ENCODE results near the gene TTC23L. TPM values are rescaled to one million over a fixed set of nuclear protein-coding genes. Genes with fewer than 3 reads are reported as not detected.

The TTC23L gene
- total and polyA plus RNA-seq, 4 donors: 0.51 to 4.4 (median 1.1) TPM

GRCh38 chr5:34881246-34881645 is 42.3 kb downstream of the TTC23L start:
- Histone ChIP-seq H3K4me3 (no peak overlapping the region), H3K4me1 (ENCODE audit: control insufficient read depth in 5 of 5, insufficient read depth in 5 of 5, low read length in 5 of 5) (no peaks in the 10 kb centered on the region), H3K27me3 (ENCODE audit: control insufficient read depth in 3 of 3, insufficient read depth in 3 of 3, low read length in 2 of 3) (no peaks in the 10 kb centered on the region), H3K9ac (ENCODE audit: insufficient read depth in 1 of 2, low read length in 2 of 2) (no peak overlapping the region), H3K27ac (ENCODE audit: low read depth in 1 of 2, low read length in 1 of 2) (no peak overlapping the region), H3K9me3 (ENCODE audit: control insufficient read depth in 4 of 4, insufficient read depth in 3 of 4, low read length in 3 of 4) (no peaks in the 10 kb centered on the region), H3K36me3 (ENCODE audit: control insufficient read depth in 4 of 4, insufficient read depth in 4 of 4, low read length in 4 of 4) (no peaks in the 10 kb centered on the region)
- no peak for DNase-seq
- no peak for ATAC-seq (ENCODE audit: insufficient read depth, low FRiP score)
- TF ChIP-seq, protein P1, sequence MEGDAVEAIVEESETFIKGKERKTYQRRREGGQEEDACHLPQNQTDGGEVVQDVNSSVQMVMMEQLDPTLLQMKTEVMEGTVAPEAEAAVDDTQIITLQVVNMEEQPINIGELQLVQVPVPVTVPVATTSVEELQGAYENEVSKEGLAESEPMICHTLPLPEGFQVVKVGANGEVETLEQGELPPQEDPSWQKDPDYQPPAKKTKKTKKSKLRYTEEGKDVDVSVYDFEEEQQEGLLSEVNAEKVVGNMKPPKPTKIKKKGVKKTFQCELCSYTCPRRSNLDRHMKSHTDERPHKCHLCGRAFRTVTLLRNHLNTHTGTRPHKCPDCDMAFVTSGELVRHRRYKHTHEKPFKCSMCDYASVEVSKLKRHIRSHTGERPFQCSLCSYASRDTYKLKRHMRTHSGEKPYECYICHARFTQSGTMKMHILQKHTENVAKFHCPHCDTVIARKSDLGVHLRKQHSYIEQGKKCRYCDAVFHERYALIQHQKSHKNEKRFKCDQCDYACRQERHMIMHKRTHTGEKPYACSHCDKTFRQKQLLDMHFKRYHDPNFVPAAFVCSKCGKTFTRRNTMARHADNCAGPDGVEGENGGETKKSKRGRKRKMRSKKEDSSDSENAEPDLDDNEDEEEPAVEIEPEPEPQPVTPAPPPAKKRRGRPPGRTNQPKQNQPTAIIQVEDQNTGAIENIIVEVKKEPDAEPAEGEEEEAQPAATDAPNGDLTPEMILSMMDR (IDR thresholded peaks at IDR 0.05; ENCODE audit: control extremely low read depth, extremely low read depth): no peak

DNA sequence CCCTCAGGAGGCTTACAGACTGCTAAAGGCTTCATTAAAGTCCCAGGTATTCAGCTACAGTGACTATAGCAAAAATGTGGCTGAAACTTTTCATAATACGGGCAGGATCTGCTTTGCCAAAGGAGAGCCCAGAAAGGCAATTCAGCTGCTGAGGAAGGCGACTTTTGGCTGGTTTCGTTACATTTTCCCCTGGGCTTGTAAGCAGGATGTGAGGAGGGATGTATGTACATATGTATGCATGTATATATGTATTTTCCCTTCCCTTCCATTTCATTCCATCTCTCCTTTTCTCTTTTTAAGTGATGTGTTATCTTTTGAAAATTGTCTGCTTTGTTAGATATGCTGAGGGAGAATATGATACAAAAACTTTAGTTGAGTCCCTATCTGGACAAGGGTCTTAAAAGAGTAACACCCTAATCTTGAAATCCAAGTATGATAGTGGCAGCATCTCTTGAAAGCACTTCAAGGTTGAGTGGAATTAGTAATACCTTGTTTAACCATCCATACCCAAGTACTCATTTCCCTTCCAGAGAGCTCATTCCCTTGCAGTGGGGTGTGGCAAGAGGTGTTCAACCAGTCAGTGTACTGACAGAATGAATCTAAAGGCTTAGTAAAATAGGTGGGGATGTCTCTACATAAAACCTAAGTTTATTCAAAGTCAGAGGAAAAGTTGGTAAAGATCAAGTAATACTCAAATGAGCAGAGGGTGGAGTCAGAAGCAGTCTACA is 47.6 kb downstream of the TTC23L start:
- H3K9me3 ChIP-seq (ENCODE audit: control insufficient read depth in 4 of 4, insufficient read depth in 3 of 4, low read length in 3 of 4): no peaks in the 10 kb centered on the region
- no peaks in the 10 kb centered on the region for H3K27me3 ChIP-seq (ENCODE audit: control insufficient read depth in 3 of 3, insufficient read depth in 3 of 3, low read length in 2 of 3)
- DNase-seq (no peak), ATAC-seq (ENCODE audit: insufficient read depth, low FRiP score) (no peak)
- H3K27ac ChIP-seq (ENCODE audit: low read depth in 1 of 2, low read length in 1 of 2): no peak overlapping the region
- TF ChIP-seq, protein P1 (IDR thresholded peaks at IDR 0.05; ENCODE audit: control extremely low read depth, extremely low read depth): no peak
- H3K36me3 ChIP-seq (ENCODE audit: control insufficient read depth in 4 of 4, insufficient read depth in 4 of 4, low read length in 4 of 4): no peaks in the 10 kb centered on the region
- no peak overlapping the region for H3K4me3 ChIP-seq
- no peak overlapping the region for H3K9ac ChIP-seq (ENCODE audit: insufficient read depth in 1 of 2, low read length in 2 of 2)
- no peaks in the 10 kb centered on the region for H3K4me1 ChIP-seq (ENCODE audit: control insufficient read depth in 5 of 5, insufficient read depth in 5 of 5, low read length in 5 of 5)
- WGBS, 2 donors: 89 to 92% methylated on average over 3 of the region's 3 CpGs

DNA sequence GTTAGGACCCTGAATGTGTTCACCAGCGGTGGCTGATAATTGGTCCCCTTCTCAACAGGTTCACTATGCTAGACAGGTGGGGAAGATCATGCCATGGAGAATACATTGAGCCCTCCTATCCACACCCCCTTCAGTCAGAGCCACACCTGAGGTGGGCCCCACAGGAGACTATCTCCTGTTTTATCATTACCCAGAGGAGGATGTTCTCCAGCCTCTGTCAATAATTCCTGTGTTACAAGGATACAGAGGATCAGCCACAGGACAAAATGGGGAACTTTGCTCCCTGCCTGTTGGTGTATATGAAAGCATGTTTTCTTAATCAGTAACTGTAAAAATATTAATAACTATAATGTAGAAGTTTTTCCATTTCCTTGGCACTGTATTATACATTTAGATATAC is 50.4 kb downstream of the TTC23L start:
- H3K9me3 ChIP-seq (ENCODE audit: control insufficient read depth in 4 of 4, insufficient read depth in 3 of 4, low read length in 3 of 4): no peaks in the 10 kb centered on the region
- H3K27me3 ChIP-seq (ENCODE audit: control insufficient read depth in 3 of 3, insufficient read depth in 3 of 3, low read length in 2 of 3): no peaks in the 10 kb centered on the region
- H3K36me3 ChIP-seq (ENCODE audit: control insufficient read depth in 4 of 4, insufficient read depth in 4 of 4, low read length in 4 of 4): no peaks in the 10 kb centered on the region
- WGBS, 2 donors: 95 to 98% methylated on average over 1 of the region's 1 CpG
- no peaks in the 10 kb centered on the region for H3K4me1 ChIP-seq (ENCODE audit: control insufficient read depth in 5 of 5, insufficient read depth in 5 of 5, low read length in 5 of 5)
- DNase-seq (no peak), ATAC-seq (ENCODE audit: insufficient read depth, low FRiP score) (no peak)
- H3K27ac ChIP-seq (ENCODE audit: low read depth in 1 of 2, low read length in 1 of 2): no peak overlapping the region
- TF ChIP-seq, protein P1 (IDR thresholded peaks at IDR 0.05; ENCODE audit: control extremely low read depth, extremely low read depth): no peak
- H3K9ac ChIP-seq (ENCODE audit: insufficient read depth in 1 of 2, low read length in 2 of 2): no peak overlapping the region
- no peak overlapping the region for H3K4me3 ChIP-seq

- H3K27me3 ChIP-seq (ENCODE audit: control insufficient read depth in 3 of 3, insufficient read depth in 3 of 3, low read length in 2 of 3): no peaks in the 10 kb centered on the region
- H3K4me3 ChIP-seq: no peak overlapping the region
- TF ChIP-seq, protein P1 (IDR thresholded peaks at IDR 0.05; ENCODE audit: control extremely low read depth, extremely low read depth): no peak
- no peaks in the 10 kb centered on the region for H3K36me3 ChIP-seq (ENCODE audit: control insufficient read depth in 4 of 4, insufficient read depth in 4 of 4, low read length in 4 of 4)
- 68 to 90% methylated on average over 5 of the region's 5 CpGs for WGBS, 2 donors
- no peak overlapping the region for H3K27ac ChIP-seq (ENCODE audit: low read depth in 1 of 2, low read length in 1 of 2)
- ATAC-seq (ENCODE audit: insufficient read depth, low FRiP score) (no peak), DNase-seq (no peak)
- no peaks in the 10 kb centered on the region for H3K9me3 ChIP-seq (ENCODE audit: control insufficient read depth in 4 of 4, insufficient read depth in 3 of 4, low read length in 3 of 4)
- H3K9ac ChIP-seq (ENCODE audit: insufficient read depth in 1 of 2, low read length in 2 of 2): no peak overlapping the region
- H3K4me1 ChIP-seq (ENCODE audit: control insufficient read depth in 5 of 5, insufficient read depth in 5 of 5, low read length in 5 of 5): no peaks in the 10 kb centered on the region
Measured at GRCh38 chr5:34891981-34892380, 53.0 kb downstream of the TTC23L start.
